Measurements from ENCODE around the gene TNFRSF4.

Gene TNFRSF4

DNA sequence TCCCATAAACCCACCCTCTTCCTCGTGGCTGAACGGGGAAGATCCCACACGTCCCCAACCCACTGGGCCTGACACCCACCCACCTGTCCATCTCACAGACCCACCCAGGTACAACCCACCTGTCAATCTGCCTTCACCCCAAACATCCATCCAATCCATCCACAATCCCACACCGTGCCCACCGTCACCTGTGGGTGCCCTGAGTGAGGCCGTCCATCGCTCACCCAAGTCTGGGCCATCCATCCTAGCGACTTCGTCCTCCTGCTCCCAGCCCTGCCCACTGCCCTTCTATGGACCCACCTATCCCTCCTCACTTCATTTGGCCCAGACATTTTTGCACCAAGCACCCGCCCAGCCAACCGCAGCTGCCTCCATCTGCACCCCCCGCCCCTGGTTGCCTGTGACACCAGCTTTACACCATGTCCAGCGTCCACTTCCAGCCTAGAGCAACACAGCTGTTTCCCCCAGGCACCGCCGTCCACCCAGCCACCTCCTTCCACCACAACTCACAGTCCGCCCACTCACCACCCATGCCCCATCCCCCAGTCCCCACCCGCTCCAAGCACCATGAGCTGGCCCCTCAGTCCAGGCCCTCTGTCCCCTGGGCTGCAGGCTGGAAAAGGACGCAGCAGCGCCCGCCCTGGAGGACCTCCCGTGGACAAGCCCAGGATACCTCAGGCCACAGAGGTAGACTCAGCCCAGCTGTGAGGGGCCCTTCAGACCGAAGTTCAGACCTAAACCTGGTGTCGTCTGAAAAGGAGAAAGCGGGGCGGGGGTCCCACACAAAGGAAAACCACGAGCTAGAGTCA lies 32.6 kb downstream of the TNFRSF4 start:
- no peaks in the 10 kb centered on the region for H3K9me3 ChIP-seq (ENCODE audit: insufficient read depth, low read depth, low read length)

DNA sequence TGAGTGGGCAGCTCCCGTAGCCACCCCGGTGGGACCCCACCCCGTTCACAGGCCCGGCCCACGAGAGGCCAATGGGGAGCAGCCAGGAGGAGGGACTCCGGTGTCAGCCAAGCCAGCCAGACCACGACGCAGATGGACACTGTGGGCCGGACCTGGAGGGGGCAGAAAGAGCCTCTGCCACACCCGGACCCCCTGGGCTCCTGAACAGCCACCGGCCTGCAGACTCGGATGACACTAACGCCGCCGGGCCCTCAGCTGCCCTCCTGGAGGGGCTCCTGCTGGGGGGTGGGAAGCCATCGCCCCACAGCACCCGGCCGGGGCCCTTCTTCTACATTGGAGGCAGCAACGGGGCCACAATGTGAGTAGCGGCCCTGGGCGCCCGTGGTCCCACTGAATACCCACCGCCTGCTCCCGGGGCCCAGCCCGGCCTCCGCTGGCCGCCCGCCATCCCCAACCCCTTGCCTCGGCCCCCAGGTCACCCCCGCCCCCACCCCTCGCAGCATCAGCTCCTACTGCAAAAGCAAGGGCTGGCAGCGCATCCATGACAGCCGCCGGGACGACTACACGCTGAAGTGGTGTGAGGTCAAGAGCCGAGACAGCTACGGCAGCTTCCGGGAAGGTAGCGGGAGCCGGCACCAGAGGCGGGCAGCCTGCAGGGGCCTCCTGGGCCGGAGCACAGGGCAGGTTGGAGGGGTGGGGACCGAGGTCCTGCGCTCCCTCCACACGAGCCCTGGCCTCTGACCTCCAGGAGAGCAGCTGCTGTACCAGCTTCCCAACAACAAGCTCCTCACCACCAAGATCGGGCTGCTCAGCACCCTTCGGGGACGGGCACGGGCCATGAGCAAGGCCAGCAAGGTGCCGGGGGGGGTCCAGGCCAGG lies 33.7 kb downstream of the TNFRSF4 start:
- Histone ChIP-seq H4K20me1 (ENCODE audit: insufficient read depth, low read length, poor library complexity, severe bottlenecking) (no peaks in the 10 kb centered on the region), H3K4me2 (ENCODE audit: low read depth, low read length, poor library complexity, severe bottlenecking) (no peak overlapping the region), H3K9me3 (ENCODE audit: insufficient read depth, low read depth, low read length) (no peaks in the 10 kb centered on the region), H3K9me2 (replicated peaks; ENCODE audit: low read depth, low read length) (no peaks in the 10 kb centered on the region), H3K79me2 (ENCODE audit: insufficient read depth, low read length) (no peaks in the 10 kb centered on the region), H3F3A (ENCODE audit: low read depth) (no peaks in the 10 kb centered on the region), H3K36me3 (ENCODE audit: insufficient read depth, low read length) (no peaks in the 10 kb centered on the region), H3K4me1 (ENCODE audit: insufficient read depth, low read length, poor library complexity, severe bottlenecking) (no peaks in the 10 kb centered on the region), H2AFZ (ENCODE audit: low read length) (no peak overlapping the region), H3K9ac (ENCODE audit: low read depth, low read length, poor library complexity, severe bottlenecking) (no peak overlapping the region), H3K27me3 (ENCODE audit: insufficient read depth, low read length, poor library complexity, severe bottlenecking) (no peaks in the 10 kb centered on the region), H3K4me3 (ENCODE audit: low read length, poor library complexity, severe bottlenecking) (no peak overlapping the region)
- TF ChIP-seq, protein P1, sequence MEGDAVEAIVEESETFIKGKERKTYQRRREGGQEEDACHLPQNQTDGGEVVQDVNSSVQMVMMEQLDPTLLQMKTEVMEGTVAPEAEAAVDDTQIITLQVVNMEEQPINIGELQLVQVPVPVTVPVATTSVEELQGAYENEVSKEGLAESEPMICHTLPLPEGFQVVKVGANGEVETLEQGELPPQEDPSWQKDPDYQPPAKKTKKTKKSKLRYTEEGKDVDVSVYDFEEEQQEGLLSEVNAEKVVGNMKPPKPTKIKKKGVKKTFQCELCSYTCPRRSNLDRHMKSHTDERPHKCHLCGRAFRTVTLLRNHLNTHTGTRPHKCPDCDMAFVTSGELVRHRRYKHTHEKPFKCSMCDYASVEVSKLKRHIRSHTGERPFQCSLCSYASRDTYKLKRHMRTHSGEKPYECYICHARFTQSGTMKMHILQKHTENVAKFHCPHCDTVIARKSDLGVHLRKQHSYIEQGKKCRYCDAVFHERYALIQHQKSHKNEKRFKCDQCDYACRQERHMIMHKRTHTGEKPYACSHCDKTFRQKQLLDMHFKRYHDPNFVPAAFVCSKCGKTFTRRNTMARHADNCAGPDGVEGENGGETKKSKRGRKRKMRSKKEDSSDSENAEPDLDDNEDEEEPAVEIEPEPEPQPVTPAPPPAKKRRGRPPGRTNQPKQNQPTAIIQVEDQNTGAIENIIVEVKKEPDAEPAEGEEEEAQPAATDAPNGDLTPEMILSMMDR (conservative IDR thresholded peaks at IDR 0.05; ENCODE audit: low read length), result no peak
- no peak for TF ChIP-seq EZH2phosphoT487 (IDR thresholded peaks at IDR 0.05; ENCODE audit: borderline replicate concordance)

More for the DNA sequence above, 32.6 kb downstream of the TNFRSF4 start:
- Histone ChIP-seq H3K4me1 (ENCODE audit: insufficient read depth, low read length, poor library complexity, severe bottlenecking) (no peaks in the 10 kb centered on the region), H3K79me2 (ENCODE audit: insufficient read depth, low read length) (no peaks in the 10 kb centered on the region), H3K4me3 (ENCODE audit: low read length, poor library complexity, severe bottlenecking) (no peak overlapping the region), H3K4me2 (ENCODE audit: low read depth, low read length, poor library complexity, severe bottlenecking) (no peak overlapping the region), H3K36me3 (ENCODE audit: insufficient read depth, low read length) (no peaks in the 10 kb centered on the region), H3K9ac (ENCODE audit: low read depth, low read length, poor library complexity, severe bottlenecking) (no peak overlapping the region), H2AFZ (ENCODE audit: low read length) (no peak overlapping the region), H3F3A (ENCODE audit: low read depth) (no peaks in the 10 kb centered on the region), H3K27me3 (ENCODE audit: insufficient read depth, low read length, poor library complexity, severe bottlenecking) (no peaks in the 10 kb centered on the region), H3K9me2 (replicated peaks; ENCODE audit: low read depth, low read length) (no peaks in the 10 kb centered on the region), H4K20me1 (ENCODE audit: insufficient read depth, low read length, poor library complexity, severe bottlenecking) (no peaks in the 10 kb centered on the region)
- TF ChIP-seq, protein P1 (conservative IDR thresholded peaks at IDR 0.05; ENCODE audit: low read length), result no peak
- TF ChIP-seq EZH2phosphoT487 (IDR thresholded peaks at IDR 0.05; ENCODE audit: borderline replicate concordance), result no peak

DNA sequence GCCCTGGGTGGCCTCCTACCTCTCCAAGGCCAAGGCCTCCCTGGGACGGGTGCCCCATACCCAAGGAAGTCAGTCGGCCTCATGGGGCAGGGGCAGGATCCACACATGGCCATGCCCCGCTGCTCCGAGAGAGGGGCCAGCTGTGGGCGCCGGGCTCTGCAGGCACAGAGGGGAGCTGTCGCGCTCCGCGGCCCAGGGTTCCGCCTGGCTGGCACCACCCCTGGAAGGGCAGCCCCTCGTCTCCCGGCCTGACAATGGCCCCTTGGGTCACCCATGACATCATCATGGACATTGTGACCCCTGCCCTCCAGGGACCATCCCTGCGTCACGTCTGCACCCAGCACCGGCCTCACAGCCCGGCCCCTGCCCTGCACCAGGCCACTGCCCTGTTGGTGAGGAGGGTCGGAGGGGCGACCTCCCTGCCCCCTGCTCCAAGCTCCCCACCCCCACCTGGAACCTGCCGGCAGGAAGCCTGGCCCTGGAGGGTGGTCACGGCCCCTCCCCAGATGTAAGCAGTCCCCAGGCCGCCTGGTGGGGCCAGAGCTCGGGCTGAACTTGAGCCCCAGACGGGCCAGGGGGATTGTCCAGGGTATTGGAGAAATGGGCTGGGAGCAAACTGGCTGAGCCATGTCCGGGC lies 34.5 kb downstream of the TNFRSF4 start:
- no peaks in the 10 kb centered on the region for H3K4me1 ChIP-seq (ENCODE audit: insufficient read depth, low read length, poor library complexity, severe bottlenecking)
- no peaks in the 10 kb centered on the region for H3F3A ChIP-seq (ENCODE audit: low read depth)
- H3K36me3 ChIP-seq (ENCODE audit: insufficient read depth, low read length), result no peaks in the 10 kb centered on the region
- no peak overlapping the region for H3K4me3 ChIP-seq (ENCODE audit: low read length, poor library complexity, severe bottlenecking)
- no peaks in the 10 kb centered on the region for H3K27me3 ChIP-seq (ENCODE audit: insufficient read depth, low read length, poor library complexity, severe bottlenecking)
- TF ChIP-seq EZH2phosphoT487 (IDR thresholded peaks at IDR 0.05; ENCODE audit: borderline replicate concordance), result no peak
- TF ChIP-seq, protein P1 (conservative IDR thresholded peaks at IDR 0.05; ENCODE audit: low read length), result no peak
- no peaks in the 10 kb centered on the region for H3K9me2 ChIP-seq (replicated peaks; ENCODE audit: low read depth, low read length)
- no peak overlapping the region for H2AFZ ChIP-seq (ENCODE audit: low read length)
- no peak overlapping the region for H3K9ac ChIP-seq (ENCODE audit: low read depth, low read length, poor library complexity, severe bottlenecking)
- no peak overlapping the region for H3K4me2 ChIP-seq (ENCODE audit: low read depth, low read length, poor library complexity, severe bottlenecking)
- H3K9me3 ChIP-seq (ENCODE audit: insufficient read depth, low read depth, low read length), result no peaks in the 10 kb centered on the region
- H4K20me1 ChIP-seq (ENCODE audit: insufficient read depth, low read length, poor library complexity, severe bottlenecking), result no peaks in the 10 kb centered on the region
- H3K79me2 ChIP-seq (ENCODE audit: insufficient read depth, low read length), result no peaks in the 10 kb centered on the region

Data from Loucy (cell line).